OCI-LY1 (cell line): Measurements from ENCODE around the gene CYSRT1.

Experiments
- EZH2 ChIP-seq: fragments of 200-600 bp; sonication (generic), shearing (Covaris generic); IDR thresholded peaks from 2 replicates; pipeline ENCODE4 v1.8.0; 2017; ENCODE audit warnings: borderline replicate concordance, mixed run types, mild to moderate bottlenecking, antibody characterized with exemption, low read length, moderate library complexity, mixed read lengths
- TF ChIP-seq, protein P1 (sequence below): fragments of 200-600 bp; sonication (generic), shearing (Covaris generic); IDR thresholded peaks from 2 replicates; pipeline ENCODE4 v1.5.1; 2017; ENCODE audit warnings: mild to moderate bottlenecking, antibody characterized with exemption, low read length, moderate library complexity, mixed read lengths

GRCh38 chr9:137187386-137187785, 37.6 kb upstream of the CYSRT1 start:
- TF ChIP-seq EZH2: no peak
- TF ChIP-seq, protein P1, sequence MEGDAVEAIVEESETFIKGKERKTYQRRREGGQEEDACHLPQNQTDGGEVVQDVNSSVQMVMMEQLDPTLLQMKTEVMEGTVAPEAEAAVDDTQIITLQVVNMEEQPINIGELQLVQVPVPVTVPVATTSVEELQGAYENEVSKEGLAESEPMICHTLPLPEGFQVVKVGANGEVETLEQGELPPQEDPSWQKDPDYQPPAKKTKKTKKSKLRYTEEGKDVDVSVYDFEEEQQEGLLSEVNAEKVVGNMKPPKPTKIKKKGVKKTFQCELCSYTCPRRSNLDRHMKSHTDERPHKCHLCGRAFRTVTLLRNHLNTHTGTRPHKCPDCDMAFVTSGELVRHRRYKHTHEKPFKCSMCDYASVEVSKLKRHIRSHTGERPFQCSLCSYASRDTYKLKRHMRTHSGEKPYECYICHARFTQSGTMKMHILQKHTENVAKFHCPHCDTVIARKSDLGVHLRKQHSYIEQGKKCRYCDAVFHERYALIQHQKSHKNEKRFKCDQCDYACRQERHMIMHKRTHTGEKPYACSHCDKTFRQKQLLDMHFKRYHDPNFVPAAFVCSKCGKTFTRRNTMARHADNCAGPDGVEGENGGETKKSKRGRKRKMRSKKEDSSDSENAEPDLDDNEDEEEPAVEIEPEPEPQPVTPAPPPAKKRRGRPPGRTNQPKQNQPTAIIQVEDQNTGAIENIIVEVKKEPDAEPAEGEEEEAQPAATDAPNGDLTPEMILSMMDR: no peak
